Activated CD8-positive, alpha-beta memory T cell treated with anti-CD3 and anti-CD28 coated beads, Interleukin-2, amount 50 U/mL, for 1 hour (primary cell): Measurements from ENCODE around the gene RAET1E.
"Not testable (repeated sequence)": the region's sequence is repeated elsewhere in the genome, so short reads cannot be mapped to it uniquely, and the experiment has no call there.

Source experiments
- DNase-seq: peaks from one replicate; pipeline ENCODE4 v3.0.0-alpha.2; 2020; ENCODE audit errors: extremely low read depth

RAET1E gene

GRCh38 chr6:149897855-149898744, at the start of gene RAET1E:
Gene RAET1E (minus strand): TSS chr6:149898113. CDS start chr6:149890901, 7,212 bp downstream.
- no peak for DNase-seq

- not testable (repeated sequence) for DNase-seq
Measured at GRCh38 chr6:149947533-149947932, 49.6 kb upstream of the RAET1E start.

DNA sequence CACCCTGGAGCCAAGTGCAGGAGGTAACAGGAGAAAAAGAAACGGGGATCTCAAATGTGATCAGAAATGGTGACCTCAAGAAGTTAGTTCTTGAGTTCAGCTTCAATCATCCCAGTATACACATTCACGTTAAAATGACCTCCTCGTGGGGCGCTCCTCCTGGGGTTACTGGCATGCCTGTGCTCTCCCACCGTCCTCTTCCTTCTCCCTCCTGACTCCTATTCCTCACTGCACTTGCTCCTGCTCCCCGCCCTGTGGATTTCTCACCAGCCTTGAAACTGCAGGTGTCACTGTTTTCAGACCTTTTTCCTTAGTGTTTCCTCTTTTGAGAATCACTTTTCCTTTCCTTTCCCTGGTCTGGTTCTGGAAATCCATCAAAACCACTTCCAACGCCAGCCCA, 48.7 kb upstream of the RAET1E start:
- DNase-seq: not testable (repeated sequence)

GRCh38 chr6:149945276-149945675, 47.4 kb upstream of the RAET1E start:
- not testable (repeated sequence) for DNase-seq

DNA sequence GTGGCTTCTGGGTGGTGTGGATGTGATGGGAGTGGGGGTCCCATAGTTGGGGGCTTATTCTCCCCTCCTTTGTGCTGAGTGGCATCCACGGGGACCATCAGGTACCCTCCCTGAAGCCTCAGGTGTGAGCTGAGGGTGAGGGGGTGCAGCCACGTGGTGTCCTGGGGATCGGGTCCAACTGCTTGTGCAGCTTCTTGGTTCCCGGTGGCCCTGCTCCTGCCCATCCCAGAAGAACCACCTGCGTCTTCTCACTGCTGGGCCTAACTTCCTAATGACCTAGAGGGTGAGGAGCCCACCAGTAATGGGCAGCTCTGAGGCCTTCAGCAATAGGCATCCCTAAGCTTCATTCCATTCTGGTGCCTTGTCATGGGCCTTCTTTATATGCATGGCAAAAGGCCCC, 45.4 kb upstream of the RAET1E start:
- DNase-seq: not testable (repeated sequence)

DNA sequence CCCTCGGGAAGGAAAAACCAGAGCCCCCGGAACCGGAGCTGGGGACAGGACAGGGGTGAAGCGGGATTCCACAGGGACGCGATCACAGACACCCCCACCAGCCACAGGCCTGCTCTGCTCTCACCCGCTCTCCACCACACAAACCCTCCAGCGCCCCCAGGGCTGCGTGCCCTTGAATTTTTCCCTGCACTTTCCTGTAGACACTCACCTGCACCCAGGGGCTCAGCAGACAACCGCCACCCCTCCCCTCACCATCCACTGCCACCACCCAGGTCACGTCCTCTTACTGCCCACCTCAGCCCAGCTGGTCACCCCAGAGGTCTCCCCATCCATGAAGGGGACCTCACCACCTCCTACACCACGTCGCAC, 44.5 kb upstream of the RAET1E start:
- DNase-seq: no peak

DNA sequence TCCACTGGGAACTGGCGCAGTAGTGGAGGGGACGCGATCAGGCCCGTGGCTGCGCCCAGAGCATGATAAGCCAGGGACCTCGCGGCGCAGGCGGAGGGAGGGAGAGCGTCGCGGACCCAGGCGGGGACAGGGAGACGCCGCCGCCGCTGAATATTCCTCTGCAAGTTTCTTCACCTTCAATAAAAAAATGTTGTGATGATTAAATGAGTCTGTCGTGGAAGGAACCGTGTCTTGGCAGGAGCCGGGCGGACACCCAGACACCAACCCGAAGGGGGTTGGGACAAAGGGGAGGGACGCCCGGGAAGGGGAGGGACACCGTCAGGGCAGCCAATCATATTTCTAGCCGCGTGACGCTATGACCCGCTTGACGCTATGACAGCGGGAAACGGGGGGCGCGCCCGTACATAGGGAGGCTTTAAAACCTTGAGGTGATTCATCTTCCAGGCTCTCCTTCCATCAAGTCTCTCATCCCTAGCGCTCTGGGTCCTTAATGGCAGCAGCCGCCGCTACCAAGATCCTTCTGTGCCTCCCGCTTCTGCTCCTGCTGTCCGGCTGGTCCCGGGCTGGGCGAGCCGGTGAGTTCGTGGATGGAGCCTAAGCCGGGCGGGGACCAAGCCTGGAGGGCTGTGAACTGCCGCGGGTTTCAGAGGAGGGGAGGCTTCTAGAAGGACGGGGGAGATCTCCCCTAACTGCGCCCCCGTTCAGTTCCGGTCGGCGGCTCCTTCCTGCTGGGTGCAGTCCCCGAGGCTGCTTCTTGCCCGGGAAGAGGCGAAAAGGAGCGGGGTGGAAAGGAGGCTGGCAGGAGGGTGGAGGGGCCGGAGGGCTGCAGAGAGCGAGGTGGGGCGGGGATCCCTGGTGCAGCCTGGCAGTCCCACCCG, 43.9 kb upstream of the RAET1E start, which contains the start of gene ULBP2:
ULBP2 (plus strand) TSS at position 432 of the 878 bp plus-strand sequence; CDS start at position 491, 59 bp downstream.
- DNase-seq: peak; percentile 90

- no peak for DNase-seq
Measured at GRCh38 chr6:149940672-149940982, 42.7 kb upstream of the RAET1E start.

DNA sequence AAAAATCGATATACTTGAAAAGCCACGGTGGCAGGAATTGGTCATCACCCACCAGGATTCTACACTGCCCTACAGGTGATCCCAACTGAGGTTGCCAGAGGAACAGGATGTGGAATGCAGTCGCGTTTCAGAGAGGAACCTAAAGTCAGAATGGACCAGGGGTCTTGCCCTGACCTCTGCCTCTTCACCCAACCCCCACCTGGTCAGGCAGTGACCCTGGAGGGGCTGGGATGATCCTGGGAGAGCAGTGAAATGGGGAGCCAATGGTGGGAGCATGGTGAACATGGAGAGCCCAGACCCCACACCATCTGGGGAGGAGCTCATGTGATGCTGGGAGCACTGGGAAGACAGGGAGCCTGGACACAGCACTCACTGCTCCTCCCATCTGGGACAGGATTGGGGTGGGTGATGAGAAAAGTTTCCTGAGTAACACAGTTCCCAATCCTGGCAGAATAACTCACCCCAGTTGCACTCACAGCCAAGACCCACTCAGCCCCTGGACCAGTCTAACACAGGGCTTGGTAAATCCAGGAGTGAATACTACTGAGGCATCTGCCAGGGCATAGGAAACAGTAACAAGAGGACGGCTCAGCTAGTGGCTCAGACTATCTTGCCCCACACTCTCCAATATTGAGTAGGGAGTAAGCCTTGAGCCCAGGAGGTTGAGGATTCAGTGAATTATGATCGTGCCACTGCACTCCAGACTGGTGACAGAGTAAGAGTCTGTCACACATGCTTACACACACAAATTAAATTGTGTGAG, 42.2 kb upstream of the RAET1E start:
- DNase-seq: no peak

DNA sequence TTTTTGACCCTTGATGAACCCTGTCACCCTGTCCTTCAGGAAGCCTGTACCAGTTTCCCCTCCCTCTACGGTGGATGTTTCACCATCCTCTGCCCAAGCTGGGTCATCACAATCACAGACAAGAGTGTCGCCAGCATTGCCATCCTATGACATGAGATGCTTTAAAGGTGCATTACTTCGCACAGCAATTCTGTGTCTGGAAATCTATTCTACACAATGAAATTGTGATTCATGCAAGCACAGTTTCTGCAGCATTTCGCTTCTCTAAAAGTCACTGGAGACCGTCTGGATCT, 41.4 kb upstream of the RAET1E start:
- DNase-seq: no peak

DNA sequence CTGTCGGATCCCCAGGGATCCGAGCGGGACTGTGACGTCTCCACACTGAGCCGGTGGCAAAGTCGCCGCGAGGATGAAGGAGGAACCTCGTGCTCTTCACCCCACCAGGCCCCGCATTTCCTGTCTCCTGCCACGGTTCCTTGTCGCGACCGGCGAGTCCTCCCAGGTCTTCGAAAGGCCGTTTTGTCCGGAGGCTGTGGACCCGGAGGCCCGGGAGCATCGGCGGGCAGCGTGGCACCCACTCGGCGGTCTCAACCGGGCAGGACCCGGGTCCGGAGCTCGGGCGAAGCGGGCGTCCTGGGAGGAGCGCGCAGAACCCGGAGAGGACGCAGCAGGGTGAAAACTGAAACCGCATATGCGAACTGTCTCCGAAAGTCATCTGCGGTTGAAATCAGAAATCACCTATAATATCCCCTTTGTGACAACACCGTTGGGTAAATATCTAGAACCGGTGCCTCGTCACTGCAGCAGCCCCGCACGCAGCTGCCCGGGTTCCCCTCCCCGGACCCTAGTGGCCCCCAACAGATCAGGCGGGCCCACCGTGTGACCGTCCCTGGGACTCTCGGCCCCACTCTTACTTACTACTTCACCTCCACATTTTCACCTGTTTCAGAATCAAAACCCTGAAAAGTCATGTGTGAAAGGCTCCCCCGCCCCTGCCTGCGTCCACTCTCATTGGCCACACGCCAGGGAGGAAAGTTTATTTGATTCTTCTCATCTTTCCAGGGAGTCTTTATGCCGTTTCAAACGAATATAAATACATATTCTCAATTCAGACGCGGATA, 40.9 kb upstream of the RAET1E start:
- DNase-seq: no peak

- not testable (repeated sequence) for DNase-seq
Measured at GRCh38 chr6:149938013-149938570, 40.2 kb upstream of the RAET1E start.

- DNase-seq: no peak
Measured at GRCh38 chr6:149936743-149937142, 38.8 kb upstream of the RAET1E start.

DNA sequence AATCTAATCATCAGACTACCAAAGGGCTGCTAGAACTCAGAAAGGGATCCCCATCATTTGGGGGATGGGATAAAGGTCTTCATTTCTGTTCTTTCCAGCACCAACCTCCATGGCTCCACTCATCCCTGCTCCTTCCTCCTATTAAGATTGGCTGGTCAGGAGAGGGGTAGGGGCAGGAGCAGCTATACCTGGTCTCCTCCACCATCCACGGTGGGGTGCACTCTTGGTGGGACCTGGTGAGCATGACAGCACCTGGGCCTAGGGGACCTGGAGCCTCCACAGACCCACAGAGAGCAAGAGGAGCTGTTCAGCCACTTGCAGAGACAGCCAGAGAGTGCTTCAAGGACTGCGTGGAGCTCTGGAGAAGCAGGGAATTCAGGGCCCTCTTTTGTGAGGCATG, 37.8 kb upstream of the RAET1E start:
- DNase-seq: no peak

DNA sequence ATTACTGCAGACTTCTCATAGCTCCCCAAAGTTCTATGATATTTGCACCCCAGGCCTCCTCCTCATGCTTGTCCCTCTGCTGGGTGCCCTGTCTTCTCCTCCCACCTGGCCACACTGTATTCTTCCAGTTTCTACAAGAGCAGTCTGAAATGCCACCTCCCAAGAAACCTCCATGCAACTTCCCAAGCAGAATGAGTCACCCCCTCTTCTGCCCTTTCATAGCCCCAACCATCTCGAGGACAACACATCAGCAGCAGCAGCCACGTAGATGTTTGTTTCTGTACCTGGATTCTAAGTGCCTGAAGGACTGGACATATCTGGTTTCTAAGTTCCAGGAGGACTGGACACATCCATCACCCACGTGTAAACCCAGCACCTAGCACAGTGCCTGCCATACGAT, 37.3 kb upstream of the RAET1E start:
- DNase-seq: no peak

GRCh38 chr6:149934249-149935156, 36.6 kb upstream of the RAET1E start:
- no peak for DNase-seq

- DNase-seq: no peak
Measured at GRCh38 chr6:149933461-149933860, 35.5 kb upstream of the RAET1E start.

DNA sequence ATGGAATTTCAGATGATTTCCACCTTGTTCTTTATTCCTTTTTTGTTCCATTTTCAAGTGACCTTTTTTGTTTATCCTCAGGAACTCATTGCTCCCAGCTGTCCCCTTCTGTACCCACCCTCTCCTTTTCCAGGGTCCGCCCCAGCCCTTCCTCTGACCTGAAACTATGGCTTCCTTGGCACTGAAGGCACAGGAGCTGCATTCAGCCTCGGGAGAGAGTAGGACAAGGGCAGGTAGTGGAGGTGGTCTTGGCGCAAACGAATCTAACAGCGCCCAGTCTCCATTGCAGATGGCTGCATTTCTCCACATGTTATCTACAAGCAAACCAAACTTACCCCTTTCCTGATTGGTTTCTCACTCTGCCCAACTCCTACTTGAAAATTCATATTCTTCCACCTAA, 35.1 kb upstream of the RAET1E start:
- no peak for DNase-seq

DNA sequence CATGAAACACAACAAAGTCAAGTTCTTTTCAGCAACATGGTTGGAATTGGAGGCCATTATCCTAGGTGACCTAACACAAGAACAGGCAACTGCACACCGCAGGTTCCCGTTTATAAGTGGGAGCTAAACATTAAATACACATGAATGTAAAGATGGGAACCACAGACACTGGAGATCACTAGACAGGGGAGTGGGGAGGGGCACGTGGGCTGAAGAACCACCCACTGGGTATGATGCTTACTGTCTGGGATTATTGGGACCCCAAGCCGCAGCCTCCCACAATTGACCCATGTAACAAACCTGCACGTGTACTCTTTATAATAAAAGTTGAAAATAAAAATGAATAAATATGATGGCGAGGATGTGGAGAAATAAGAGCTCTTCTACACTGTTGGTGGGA, 33.6 kb upstream of the RAET1E start:
- DNase-seq: no peak

GRCh38 chr6:149929422-149929821, 31.5 kb upstream of the RAET1E start:
- no peak for DNase-seq
